ENCODE results near the gene TRPV3.

DNA sequence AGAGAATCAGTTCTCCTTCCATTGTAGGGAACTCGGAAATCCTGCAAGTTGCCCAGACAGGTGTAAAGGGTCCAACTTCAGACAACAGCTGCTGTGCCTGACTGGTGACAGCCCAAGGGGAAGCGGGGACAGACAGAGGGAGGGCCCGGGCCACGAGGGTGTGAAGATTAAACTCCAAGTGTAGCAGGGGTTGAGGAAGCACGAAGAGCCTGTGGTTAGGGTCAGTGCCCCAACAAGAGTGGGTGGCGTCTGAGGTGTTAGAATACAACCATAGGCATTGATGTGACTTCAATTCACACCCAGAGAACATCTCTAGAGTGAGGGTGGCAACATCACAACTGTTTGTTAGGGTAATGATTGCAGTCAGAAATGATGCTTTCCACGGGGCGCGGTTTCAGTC is 42.7 kb downstream of the TRPV3 start:
- TF ChIP-seq, protein P1, sequence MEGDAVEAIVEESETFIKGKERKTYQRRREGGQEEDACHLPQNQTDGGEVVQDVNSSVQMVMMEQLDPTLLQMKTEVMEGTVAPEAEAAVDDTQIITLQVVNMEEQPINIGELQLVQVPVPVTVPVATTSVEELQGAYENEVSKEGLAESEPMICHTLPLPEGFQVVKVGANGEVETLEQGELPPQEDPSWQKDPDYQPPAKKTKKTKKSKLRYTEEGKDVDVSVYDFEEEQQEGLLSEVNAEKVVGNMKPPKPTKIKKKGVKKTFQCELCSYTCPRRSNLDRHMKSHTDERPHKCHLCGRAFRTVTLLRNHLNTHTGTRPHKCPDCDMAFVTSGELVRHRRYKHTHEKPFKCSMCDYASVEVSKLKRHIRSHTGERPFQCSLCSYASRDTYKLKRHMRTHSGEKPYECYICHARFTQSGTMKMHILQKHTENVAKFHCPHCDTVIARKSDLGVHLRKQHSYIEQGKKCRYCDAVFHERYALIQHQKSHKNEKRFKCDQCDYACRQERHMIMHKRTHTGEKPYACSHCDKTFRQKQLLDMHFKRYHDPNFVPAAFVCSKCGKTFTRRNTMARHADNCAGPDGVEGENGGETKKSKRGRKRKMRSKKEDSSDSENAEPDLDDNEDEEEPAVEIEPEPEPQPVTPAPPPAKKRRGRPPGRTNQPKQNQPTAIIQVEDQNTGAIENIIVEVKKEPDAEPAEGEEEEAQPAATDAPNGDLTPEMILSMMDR (IDR thresholded peaks at IDR 0.05) = no peak
- TF ChIP-seq EZH2 (IDR thresholded peaks at IDR 0.05) (no peak), EZH2phosphoT487 (IDR thresholded peaks at IDR 0.05) (no peak)

Measured in neural progenitor cell (in vitro differentiated cells).